ENCODE measurements around the gene SLC16A1.

DNA sequence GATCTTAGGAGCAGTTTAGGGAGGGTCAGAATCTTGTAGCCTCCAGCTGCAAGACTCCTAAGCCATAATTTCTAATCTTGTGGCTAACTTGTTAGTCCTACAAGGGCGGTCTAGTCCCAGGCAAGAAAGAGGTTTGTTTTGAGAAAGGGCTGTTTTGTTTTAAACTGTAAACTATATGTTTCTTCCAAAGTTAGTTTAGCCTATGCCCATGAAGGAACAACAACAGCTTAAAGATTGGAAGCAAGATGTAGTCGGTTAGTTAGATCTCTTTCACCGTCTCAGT, 62.0 kb downstream of the SLC16A1 start:
- TF ChIP-seq POLR2A (IDR thresholded peaks at IDR 0.05; ENCODE audit: control extremely low read depth in 1 of 2, low read depth in 2 of 2, low read length in 2 of 2) (no peak), ZNF274 (IDR thresholded peaks at IDR 0.05; ENCODE audit: borderline replicate concordance, extremely low read depth, low read length) (no peak), SRF (IDR thresholded peaks at IDR 0.05; ENCODE audit: low read depth, low read length) (no peak), SIN3A (conservative IDR thresholded peaks at IDR 0.05 in 1 of 2, IDR thresholded peaks at IDR 0.05 in 1 of 2; ENCODE audit: low read depth in 1 of 2, low read length in 2 of 2) (no peak), EP300 (IDR thresholded peaks at IDR 0.05; ENCODE audit: borderline replicate concordance in 1 of 2, low read depth in 2 of 2, low read length in 2 of 2) (no peak), SIRT6 (IDR thresholded peaks at IDR 0.05; ENCODE audit: low read length) (no peak), JUN (IDR thresholded peaks at IDR 0.05; ENCODE audit: low read depth, low read length) (no peak)
- TF ChIP-seq, protein P1, sequence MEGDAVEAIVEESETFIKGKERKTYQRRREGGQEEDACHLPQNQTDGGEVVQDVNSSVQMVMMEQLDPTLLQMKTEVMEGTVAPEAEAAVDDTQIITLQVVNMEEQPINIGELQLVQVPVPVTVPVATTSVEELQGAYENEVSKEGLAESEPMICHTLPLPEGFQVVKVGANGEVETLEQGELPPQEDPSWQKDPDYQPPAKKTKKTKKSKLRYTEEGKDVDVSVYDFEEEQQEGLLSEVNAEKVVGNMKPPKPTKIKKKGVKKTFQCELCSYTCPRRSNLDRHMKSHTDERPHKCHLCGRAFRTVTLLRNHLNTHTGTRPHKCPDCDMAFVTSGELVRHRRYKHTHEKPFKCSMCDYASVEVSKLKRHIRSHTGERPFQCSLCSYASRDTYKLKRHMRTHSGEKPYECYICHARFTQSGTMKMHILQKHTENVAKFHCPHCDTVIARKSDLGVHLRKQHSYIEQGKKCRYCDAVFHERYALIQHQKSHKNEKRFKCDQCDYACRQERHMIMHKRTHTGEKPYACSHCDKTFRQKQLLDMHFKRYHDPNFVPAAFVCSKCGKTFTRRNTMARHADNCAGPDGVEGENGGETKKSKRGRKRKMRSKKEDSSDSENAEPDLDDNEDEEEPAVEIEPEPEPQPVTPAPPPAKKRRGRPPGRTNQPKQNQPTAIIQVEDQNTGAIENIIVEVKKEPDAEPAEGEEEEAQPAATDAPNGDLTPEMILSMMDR (IDR thresholded peaks at IDR 0.05; ENCODE audit: control extremely low read depth in 1 of 3, insufficient read depth in 1 of 3, low read depth in 1 of 3, low read length in 3 of 3): no peak

All from H1 (cell line).